Ammon's horn (tissue), 1 donor: ENCODE results near the gene CCDC30.

Source experiments
- DNase-seq: peaks from one replicate; pipeline ENCODE4 v3.0.0-alpha.2; 2016; ENCODE audit warnings: low spot score

CCDC30 gene

GRCh38 chr1:42692461-42692860 is 229.4 kb downstream of the CCDC30 start:
- DNase-seq = no peak

GRCh38 chr1:42692911-42693310 is 229.8 kb downstream of the CCDC30 start:
- DNase-seq = no peak

GRCh38 chr1:42698081-42698813 is 235.2 kb downstream of the CCDC30 start:
- no peak for DNase-seq

GRCh38 chr1:42700006-42700405 is 236.9 kb downstream of the CCDC30 start:
- no peak for DNase-seq

- no peak for DNase-seq
These were observed 240.9 kb downstream of the CCDC30 start for GRCh38 chr1:42703888-42704464.
